ENCODE data around the gene RHOJ.

Gene RHOJ

GRCh38 chr14:63205044-63205575 is 867 bp downstream of the RHOJ start:
- no peak for DNase-seq

GRCh38 chr14:63205866-63206265 is 1.6 kb downstream of the RHOJ start:
- no peak for DNase-seq

- no peak for DNase-seq
Measured at GRCh38 chr14:63209160-63209559, 4.9 kb downstream of the RHOJ start.

GRCh38 chr14:63210812-63211211 is 6.6 kb downstream of the RHOJ start:
- no peak for DNase-seq

GRCh38 chr14:63212209-63212608 is 8.0 kb downstream of the RHOJ start:
- DNase-seq, result no peak

- no peak for DNase-seq
Measured at GRCh38 chr14:63212776-63213500, 8.7 kb downstream of the RHOJ start.

GRCh38 chr14:63214417-63215196 is 10.4 kb downstream of the RHOJ start:
- no peak for DNase-seq

GRCh38 chr14:63220526-63220925 is 16.3 kb downstream of the RHOJ start:
- no peak for DNase-seq

- no peak for DNase-seq
Measured at GRCh38 chr14:63223596-63223995, 19.4 kb downstream of the RHOJ start.

GRCh38 chr14:63224196-63224595 is 20.0 kb downstream of the RHOJ start:
- DNase-seq, result no peak

- DNase-seq, result no peak
Measured at GRCh38 chr14:63228217-63228616, 24.0 kb downstream of the RHOJ start.

- no peak for DNase-seq
Measured at GRCh38 chr14:63229330-63230059, 25.3 kb downstream of the RHOJ start.

- DNase-seq, result no peak
Measured at GRCh38 chr14:63231766-63232165, 27.5 kb downstream of the RHOJ start.

- DNase-seq, result no peak
Measured at GRCh38 chr14:63237791-63238190, 33.5 kb downstream of the RHOJ start.

GRCh38 chr14:63240221-63240620 is 36.0 kb downstream of the RHOJ start:
- DNase-seq, result no peak

- DNase-seq, result no peak
Measured at GRCh38 chr14:63241096-63241495, 36.9 kb downstream of the RHOJ start.

- DNase-seq, result no peak
Measured at GRCh38 chr14:63243646-63244045, 39.4 kb downstream of the RHOJ start.

- no peak for DNase-seq
Measured at GRCh38 chr14:63245893-63246292, 41.6 kb downstream of the RHOJ start.

GRCh38 chr14:63248211-63248610 is 44.0 kb downstream of the RHOJ start:
- no peak for DNase-seq

GRCh38 chr14:63249092-63249491 is 44.8 kb downstream of the RHOJ start:
- DNase-seq, result no peak

GRCh38 chr14:63257299-63257698 is 53.1 kb downstream of the RHOJ start:
- DNase-seq, result no peak

GRCh38 chr14:63262446-63262845 is 58.2 kb downstream of the RHOJ start:
- DNase-seq, result no peak

GRCh38 chr14:63266106-63266505 is 61.9 kb downstream of the RHOJ start:
- no peak for DNase-seq
